ENCODE data around the gene CRIM1. TPM values are rescaled to one million over a fixed set of nuclear protein-coding genes. Genes with fewer than 3 reads are reported as not detected.

Gene CRIM1
- total RNA-seq, 4 donors from 2014 or later = 140 to 429 (median 201) TPM

- H3K27me3 ChIP-seq = no peaks in the 10 kb centered on the region
- no peak overlapping the region for H3K27ac ChIP-seq (replicated peaks in 1 of 4)
- H3K9me3 ChIP-seq = no peaks in the 10 kb centered on the region
- peaks cover 0 to 9% (median 3%) of the 10 kb centered on the region in 4 donors for H3K4me1 ChIP-seq
- no peak overlapping the region for H3K4me3 ChIP-seq
- DNase-seq (ENCODE audit: extremely low spot score) = no peak
- H3K36me3 ChIP-seq = peaks cover 18 to 72% (median 56%) of the 10 kb centered on the region in 4 donors
- intact Hi-C loops (cut with DNase I) = loop anchor here (10.0 kb wide), 1 partner anchor 128 kb away; no protein-coding TSS in a partner anchor
- WGBS = 85% methylated on average over 3 of the region's 3 CpGs
- TF ChIP-seq POLR2A (IDR thresholded peaks at IDR 0.05; ENCODE audit: low read depth) (no peak), EP300 (IDR thresholded peaks at IDR 0.05) (no peak), POLR2AphosphoS5 (IDR thresholded peaks at IDR 0.05) (no peak), CTCF (IDR thresholded peaks at IDR 0.05) (no peak)
Observed at GRCh38 chr2:36536776-36537175, 181.2 kb downstream of the CRIM1 start.

GRCh38 chr2:36538335-36538734 is 182.8 kb downstream of the CRIM1 start:
- no peaks in the 10 kb centered on the region for H3K9me3 ChIP-seq
- no peak for TF ChIP-seq CTCF (IDR thresholded peaks at IDR 0.05)
- no peak for TF ChIP-seq POLR2A (IDR thresholded peaks at IDR 0.05; ENCODE audit: low read depth)
- TF ChIP-seq POLR2AphosphoS5 (IDR thresholded peaks at IDR 0.05) = no peak
- no peak for TF ChIP-seq EP300 (IDR thresholded peaks at IDR 0.05)
- H3K36me3 ChIP-seq = peaks cover 18 to 72% (median 59%) of the 10 kb centered on the region in 4 donors
- H3K4me3 ChIP-seq = no peak overlapping the region
- H3K4me1 ChIP-seq = peaks cover 0 to 17% (median 3%) of the 10 kb centered on the region in 4 donors
- WGBS = 78% methylated on average over 5 of the region's 5 CpGs
- intact Hi-C loops (cut with DNase I) = loop anchor here (10.0 kb wide), 1 partner anchor 126 kb away; no protein-coding TSS in a partner anchor
- H3K27ac ChIP-seq (replicated peaks in 1 of 4) = no peak overlapping the region
- DNase-seq (ENCODE audit: extremely low spot score) = no peak
- no peaks in the 10 kb centered on the region for H3K27me3 ChIP-seq

GRCh38 chr2:36539631-36540030 is 184.1 kb downstream of the CRIM1 start:
- no peak overlapping the region for H3K27ac ChIP-seq (replicated peaks in 1 of 4)
- whole genome bisulfite sequencing = 91% methylated on average over 7 of the region's 7 CpGs
- H3K9me3 ChIP-seq = no peaks in the 10 kb centered on the region
- DNase-seq (ENCODE audit: extremely low spot score) = no peak
- H3K4me1 ChIP-seq = peaks cover 0 to 17% (median 6%) of the 10 kb centered on the region in 4 donors
- no peak overlapping the region for H3K4me3 ChIP-seq
- H3K36me3 ChIP-seq = peaks cover 27 to 83% (median 65%) of the 10 kb centered on the region in 4 donors
- no peaks in the 10 kb centered on the region for H3K27me3 ChIP-seq
- intact Hi-C loops (cut with DNase I) = loop anchor here (10.0 kb wide), 1 partner anchor 125 kb away; no protein-coding TSS in a partner anchor
- TF ChIP-seq POLR2AphosphoS5 (IDR thresholded peaks at IDR 0.05) = no peak
- TF ChIP-seq POLR2A (IDR thresholded peaks at IDR 0.05; ENCODE audit: low read depth) = no peak
- no peak for TF ChIP-seq CTCF (IDR thresholded peaks at IDR 0.05)
- no peak for TF ChIP-seq EP300 (IDR thresholded peaks at IDR 0.05)

GRCh38 chr2:36540986-36541754 is 185.6 kb downstream of the CRIM1 start:
- 81% methylated on average over 11 of the region's 11 CpGs for WGBS
- DNase-seq (ENCODE audit: extremely low spot score) = no peak
- Histone ChIP-seq H3K4me3 (no peak overlapping the region), H3K27me3 (no peaks in the 10 kb centered on the region), H3K9me3 (no peaks in the 10 kb centered on the region), H3K36me3 (peaks cover 33 to 96% (median 68%) of the 10 kb centered on the region in 4 donors), H3K4me1 (peaks cover 0 to 20% (median 15%) of the 10 kb centered on the region in 4 donors), H3K27ac (replicated peaks in 1 of 4) (peak overlapping the region in 3 of 4 donors; percentile 7 to 14 (median 8))
- intact Hi-C loops (cut with DNase I) = no loop called here
- no peak for TF ChIP-seq CTCF (IDR thresholded peaks at IDR 0.05)
- TF ChIP-seq POLR2A (IDR thresholded peaks at IDR 0.05; ENCODE audit: low read depth) = no peak
- no peak for TF ChIP-seq EP300 (IDR thresholded peaks at IDR 0.05)
- no peak for TF ChIP-seq POLR2AphosphoS5 (IDR thresholded peaks at IDR 0.05)
